ENCODE data around the gene RAI1. TPM values are rescaled to one million over a fixed set of nuclear protein-coding genes. Genes with fewer than 3 reads are reported as not detected.

Gene RAI1
- total and polyA plus RNA-seq, 12 donors, result 4.2 to 37.3 (median 26.9) TPM

- no peaks in the 10 kb centered on the region for H3K27me3 ChIP-seq
- WGBS, 4 donors, result 53 to 67% (median 58%) methylated on average over 1 of the region's 1 CpG
- H3K27ac ChIP-seq, result peak overlapping the region; percentile 89 to 100 (median 99)
- H3K4me1 ChIP-seq (replicated peaks in 1 of 2), result peaks cover 48 to 58% of the 10 kb centered on the region in 2 donors
- no peak overlapping the region for H3K4me3 ChIP-seq
- TF ChIP-seq, protein P1, sequence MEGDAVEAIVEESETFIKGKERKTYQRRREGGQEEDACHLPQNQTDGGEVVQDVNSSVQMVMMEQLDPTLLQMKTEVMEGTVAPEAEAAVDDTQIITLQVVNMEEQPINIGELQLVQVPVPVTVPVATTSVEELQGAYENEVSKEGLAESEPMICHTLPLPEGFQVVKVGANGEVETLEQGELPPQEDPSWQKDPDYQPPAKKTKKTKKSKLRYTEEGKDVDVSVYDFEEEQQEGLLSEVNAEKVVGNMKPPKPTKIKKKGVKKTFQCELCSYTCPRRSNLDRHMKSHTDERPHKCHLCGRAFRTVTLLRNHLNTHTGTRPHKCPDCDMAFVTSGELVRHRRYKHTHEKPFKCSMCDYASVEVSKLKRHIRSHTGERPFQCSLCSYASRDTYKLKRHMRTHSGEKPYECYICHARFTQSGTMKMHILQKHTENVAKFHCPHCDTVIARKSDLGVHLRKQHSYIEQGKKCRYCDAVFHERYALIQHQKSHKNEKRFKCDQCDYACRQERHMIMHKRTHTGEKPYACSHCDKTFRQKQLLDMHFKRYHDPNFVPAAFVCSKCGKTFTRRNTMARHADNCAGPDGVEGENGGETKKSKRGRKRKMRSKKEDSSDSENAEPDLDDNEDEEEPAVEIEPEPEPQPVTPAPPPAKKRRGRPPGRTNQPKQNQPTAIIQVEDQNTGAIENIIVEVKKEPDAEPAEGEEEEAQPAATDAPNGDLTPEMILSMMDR (IDR thresholded peaks at IDR 0.05), result peak in 2 of 6 experiments; percentile 26 to 33
- peak in 1 of 2 donors; percentile 80 for TF ChIP-seq POLR2A (IDR thresholded peaks at IDR 0.05)
- DNase-seq, result peak; percentile 69 to 90 (median 82)
- H3K9me3 ChIP-seq (replicated peaks in 1 of 3), result no peaks in the 10 kb centered on the region
- intact Hi-C loops (cut with DNase I), result no loop called here
- H3K36me3 ChIP-seq (replicated peaks in 1 of 2), result peaks cover 0 to 3% of the 10 kb centered on the region in 2 donors
Measured at GRCh38 chr17:17841601-17842025, 160.4 kb downstream of the RAI1 start.

GRCh38 chr17:17842111-17842876, 161.0 kb downstream of the RAI1 start:
- Histone ChIP-seq H3K27ac (peak overlapping the region; percentile 89 to 100 (median 99)), H3K36me3 (replicated peaks in 1 of 2) (peaks cover 0 to 6% of the 10 kb centered on the region in 2 donors), H3K4me1 (replicated peaks in 1 of 2) (peaks cover 43 to 52% of the 10 kb centered on the region in 2 donors), H3K4me3 (no peak overlapping the region), H3K27me3 (no peaks in the 10 kb centered on the region), H3K9me3 (replicated peaks in 1 of 3) (no peaks in the 10 kb centered on the region)
- WGBS, 4 donors, result 65 to 80% (median 69%) methylated on average over 1 to 9 of the region's 9 CpGs
- intact Hi-C loops (cut with DNase I), result no loop called here
- peak in 1 of 7 donors; percentile 16 for DNase-seq
- TF ChIP-seq POLR2A (IDR thresholded peaks at IDR 0.05), result no peak
- TF ChIP-seq, protein P1 (IDR thresholded peaks at IDR 0.05), result no peak

GRCh38 chr17:17843096-17843495, 161.8 kb downstream of the RAI1 start:
- H3K4me1 ChIP-seq (replicated peaks in 1 of 2), result peaks cover 35 to 44% of the 10 kb centered on the region in 2 donors
- peak in 1 of 7 donors; percentile 15 for DNase-seq
- TF ChIP-seq POLR2A (IDR thresholded peaks at IDR 0.05), result no peak
- TF ChIP-seq, protein P1 (IDR thresholded peaks at IDR 0.05), result no peak
- 85 to 88% (median 87%) methylated on average over 3 to 4 of the region's 4 CpGs for WGBS, 4 donors
- no peaks in the 10 kb centered on the region for H3K27me3 ChIP-seq
- intact Hi-C loops (cut with DNase I), result no loop called here
- H3K36me3 ChIP-seq (replicated peaks in 1 of 2), result peaks cover 0 to 6% of the 10 kb centered on the region in 2 donors
- no peak overlapping the region for H3K4me3 ChIP-seq
- no peaks in the 10 kb centered on the region for H3K9me3 ChIP-seq (replicated peaks in 1 of 3)
- peak overlapping the region in 2 of 5 donors; percentile 17 to 98 for H3K27ac ChIP-seq

GRCh38 chr17:17844079-17844478, 162.8 kb downstream of the RAI1 start:
- intact Hi-C loops (cut with DNase I), result no loop called here
- Histone ChIP-seq H3K27ac (no peak overlapping the region), H3K36me3 (replicated peaks in 1 of 2) (peaks cover 0 to 6% of the 10 kb centered on the region in 2 donors), H3K9me3 (replicated peaks in 1 of 3) (no peaks in the 10 kb centered on the region), H3K4me3 (no peak overlapping the region), H3K27me3 (no peaks in the 10 kb centered on the region), H3K4me1 (replicated peaks in 1 of 2) (peaks cover 34 to 42% of the 10 kb centered on the region in 2 donors)
- WGBS, 4 donors, result 81 to 85% (median 83%) methylated on average over 7 of the region's 7 CpGs; no CpG with 5 or more reads in 1 of the 4 donors
- TF ChIP-seq, protein P1 (IDR thresholded peaks at IDR 0.05), result no peak
- DNase-seq, result no peak

Data from adrenal gland (tissue), 12 donors.